ENCODE data around the gene RGS7. TPM values are rescaled to one million over a fixed set of nuclear protein-coding genes. Genes with fewer than 3 reads are reported as not detected.
A peak's percentile ranks its signal among the peaks of the same experiment; 100 is the strongest.

RGS7 gene
- total and polyA plus RNA-seq, 5 experiments from 2014 or later: not detected

- Mint-ChIP-seq H3K27ac (no peak overlapping the region), H3K4me3 (no peak overlapping the region), H3K4me1 (no peaks in the 10 kb centered on the region), H3K9me3 (peaks cover 0 to 19% (median 0%) of the 10 kb centered on the region in 9 donors), H3K27me3 (peaks cover 0 to 7% (median 0%) of the 10 kb centered on the region in 5 donors), H3K36me3 (no peaks in the 10 kb centered on the region)
- ATAC-seq (no peak), DNase-seq (no peak)
- POLR2A ChIA-PET: no interaction called here
Observed at GRCh38 chr1:240827786-240828185, 529.2 kb downstream of the RGS7 start.

- POLR2A ChIA-PET: no interaction called here
- no peak overlapping the region for H3K4me3 Mint-ChIP-seq
- peaks cover 0 to 5% (median 0%) of the 10 kb centered on the region in 3 donors for H3K36me3 Mint-ChIP-seq
- H3K27me3 Mint-ChIP-seq: peaks cover 0 to 7% (median 0%) of the 10 kb centered on the region in 5 donors
- DNase-seq (no peak), ATAC-seq (no peak)
- peak overlapping the region in 1 of 10 donors; percentile 52 for H3K27ac Mint-ChIP-seq
- peaks cover 0 to 24% (median 4%) of the 10 kb centered on the region in 9 donors for H3K9me3 Mint-ChIP-seq
- H3K4me1 Mint-ChIP-seq: no peaks in the 10 kb centered on the region
Observed at GRCh38 chr1:240824238-240824637, 532.8 kb downstream of the RGS7 start.

GRCh38 chr1:240823357-240823756 lies 533.6 kb downstream of the RGS7 start:
- Mint-ChIP-seq H3K36me3 (peaks cover 0 to 5% (median 0%) of the 10 kb centered on the region in 3 donors), H3K4me1 (no peaks in the 10 kb centered on the region), H3K9me3 (peaks cover 0 to 24% (median 4%) of the 10 kb centered on the region in 9 donors), H3K27me3 (peaks cover 0 to 7% (median 0%) of the 10 kb centered on the region in 5 donors), H3K4me3 (no peak overlapping the region), H3K27ac (no peak overlapping the region)
- POLR2A ChIA-PET: no interaction called here
- ATAC-seq: no peak
- DNase-seq: no peak

GRCh38 chr1:240821925-240822324 lies 535.1 kb downstream of the RGS7 start:
- peaks cover 0 to 5% (median 0%) of the 10 kb centered on the region in 3 donors for H3K36me3 Mint-ChIP-seq
- ATAC-seq: no peak

GRCh38 chr1:240820816-240821215 lies 536.2 kb downstream of the RGS7 start:
- ATAC-seq (no peak), DNase-seq (no peak)
- POLR2A ChIA-PET: no interaction called here
- Mint-ChIP-seq H3K27ac (no peak overlapping the region), H3K27me3 (peaks cover 0 to 4% (median 0%) of the 10 kb centered on the region in 5 donors), H3K4me3 (no peak overlapping the region), H3K4me1 (no peaks in the 10 kb centered on the region), H3K36me3 (peaks cover 0 to 5% (median 0%) of the 10 kb centered on the region in 3 donors), H3K9me3 (peaks cover 0 to 17% (median 7%) of the 10 kb centered on the region in 9 donors)

More at GRCh38 chr1:240821925-240822324, 535.1 kb downstream of the RGS7 start:
- Mint-ChIP-seq H3K27ac (no peak overlapping the region), H3K4me1 (no peaks in the 10 kb centered on the region), H3K27me3 (peaks cover 0 to 7% (median 0%) of the 10 kb centered on the region in 5 donors), H3K9me3 (peaks cover 0 to 17% (median 4%) of the 10 kb centered on the region in 9 donors), H3K4me3 (no peak overlapping the region)
- POLR2A ChIA-PET: no interaction called here
- no peak for DNase-seq

- ATAC-seq: no peak
- Mint-ChIP-seq H3K9me3 (peaks cover 0 to 14% (median 7%) of the 10 kb centered on the region in 9 donors), H3K36me3 (peaks cover 0 to 5% (median 0%) of the 10 kb centered on the region in 3 donors), H3K4me3 (no peak overlapping the region), H3K27ac (no peak overlapping the region), H3K4me1 (no peaks in the 10 kb centered on the region), H3K27me3 (no peaks in the 10 kb centered on the region)
- POLR2A ChIA-PET: no interaction called here
- no peak for DNase-seq
Observed at GRCh38 chr1:240816472-240816871, 540.5 kb downstream of the RGS7 start.

GRCh38 chr1:240813720-240814119 lies 543.3 kb downstream of the RGS7 start:
- Mint-ChIP-seq H3K36me3 (no peaks in the 10 kb centered on the region), H3K27me3 (no peaks in the 10 kb centered on the region), H3K9me3 (peaks cover 0 to 10% (median 2%) of the 10 kb centered on the region in 9 donors), H3K4me3 (no peak overlapping the region), H3K4me1 (no peaks in the 10 kb centered on the region), H3K27ac (no peak overlapping the region)
- DNase-seq (no peak), ATAC-seq (no peak)
- POLR2A ChIA-PET: no interaction called here

- no peaks in the 10 kb centered on the region for H3K4me1 Mint-ChIP-seq
- H3K27me3 Mint-ChIP-seq: peaks cover 0 to 9% (median 0%) of the 10 kb centered on the region in 5 donors
- POLR2A ChIA-PET: no interaction called here
- H3K9me3 Mint-ChIP-seq: peaks cover 0 to 6% (median 0%) of the 10 kb centered on the region in 9 donors
- H3K4me3 Mint-ChIP-seq: no peak overlapping the region
- H3K27ac Mint-ChIP-seq: no peak overlapping the region
- DNase-seq (no peak), ATAC-seq (no peak)
- no peaks in the 10 kb centered on the region for H3K36me3 Mint-ChIP-seq
Observed at GRCh38 chr1:240811256-240811655, 545.7 kb downstream of the RGS7 start.

- Mint-ChIP-seq H3K36me3 (no peaks in the 10 kb centered on the region), H3K27ac (no peak overlapping the region), H3K9me3 (peaks cover 0 to 3% (median 0%) of the 10 kb centered on the region in 9 donors), H3K4me1 (no peaks in the 10 kb centered on the region), H3K27me3 (peaks cover 0 to 9% (median 0%) of the 10 kb centered on the region in 5 donors), H3K4me3 (no peak overlapping the region)
- no peak for DNase-seq
- POLR2A ChIA-PET: no interaction called here
- no peak for ATAC-seq
Observed at GRCh38 chr1:240808381-240808780, 548.6 kb downstream of the RGS7 start.

- no peaks in the 10 kb centered on the region for H3K36me3 Mint-ChIP-seq
- DNase-seq (no peak), ATAC-seq (no peak)
- H3K9me3 Mint-ChIP-seq: no peaks in the 10 kb centered on the region
- H3K4me3 Mint-ChIP-seq: no peak overlapping the region
- POLR2A ChIA-PET: no interaction called here
- H3K27ac Mint-ChIP-seq: no peak overlapping the region
- peaks cover 0 to 9% (median 0%) of the 10 kb centered on the region in 5 donors for H3K27me3 Mint-ChIP-seq
- H3K4me1 Mint-ChIP-seq: no peaks in the 10 kb centered on the region
Observed at GRCh38 chr1:240806200-240806745, 550.7 kb downstream of the RGS7 start.

- H3K27me3 Mint-ChIP-seq: peaks cover 0 to 9% (median 0%) of the 10 kb centered on the region in 5 donors
- H3K4me3 Mint-ChIP-seq: no peak overlapping the region
- ATAC-seq: no peak
- peaks cover 0 to 3% (median 0%) of the 10 kb centered on the region in 9 donors for H3K9me3 Mint-ChIP-seq
- no peaks in the 10 kb centered on the region for H3K36me3 Mint-ChIP-seq
- POLR2A ChIA-PET: no interaction called here
- no peak for DNase-seq
- no peaks in the 10 kb centered on the region for H3K4me1 Mint-ChIP-seq
- H3K27ac Mint-ChIP-seq: no peak overlapping the region
Observed at GRCh38 chr1:240804475-240804874, 552.5 kb downstream of the RGS7 start.

- no peak for DNase-seq
- Mint-ChIP-seq H3K4me1 (no peaks in the 10 kb centered on the region), H3K27ac (no peak overlapping the region), H3K4me3 (no peak overlapping the region), H3K9me3 (peaks cover 0 to 7% (median 0%) of the 10 kb centered on the region in 9 donors), H3K27me3 (peaks cover 0 to 9% (median 0%) of the 10 kb centered on the region in 5 donors), H3K36me3 (no peaks in the 10 kb centered on the region)
- ATAC-seq: no peak
- POLR2A ChIA-PET: no interaction called here
Observed at GRCh38 chr1:240803151-240803550, 553.9 kb downstream of the RGS7 start.

GRCh38 chr1:240802271-240802670 lies 554.7 kb downstream of the RGS7 start:
- no peaks in the 10 kb centered on the region for H3K36me3 Mint-ChIP-seq
- POLR2A ChIA-PET: no interaction called here
- peaks cover 0 to 7% (median 0%) of the 10 kb centered on the region in 9 donors for H3K9me3 Mint-ChIP-seq
- ATAC-seq (no peak), DNase-seq (no peak)
- H3K4me1 Mint-ChIP-seq: no peaks in the 10 kb centered on the region
- peaks cover 0 to 9% (median 0%) of the 10 kb centered on the region in 5 donors for H3K27me3 Mint-ChIP-seq
- peak overlapping the region in 1 of 10 donors; percentile 39 for H3K27ac Mint-ChIP-seq
- H3K4me3 Mint-ChIP-seq: no peak overlapping the region

- POLR2A ChIA-PET: no interaction called here
- ATAC-seq: no peak
- Mint-ChIP-seq H3K4me1 (no peaks in the 10 kb centered on the region), H3K9me3 (peaks cover 0 to 7% (median 0%) of the 10 kb centered on the region in 9 donors), H3K4me3 (no peak overlapping the region), H3K27me3 (peaks cover 0 to 2% (median 0%) of the 10 kb centered on the region in 5 donors), H3K36me3 (no peaks in the 10 kb centered on the region), H3K27ac (no peak overlapping the region)
- DNase-seq: no peak
Observed at GRCh38 chr1:240801442-240801841, 555.6 kb downstream of the RGS7 start.
